ENCODE results near the gene NANOS2.
A peak's percentile ranks its signal among the peaks of the same experiment; 100 is the strongest.

NANOS2 gene

DNA sequence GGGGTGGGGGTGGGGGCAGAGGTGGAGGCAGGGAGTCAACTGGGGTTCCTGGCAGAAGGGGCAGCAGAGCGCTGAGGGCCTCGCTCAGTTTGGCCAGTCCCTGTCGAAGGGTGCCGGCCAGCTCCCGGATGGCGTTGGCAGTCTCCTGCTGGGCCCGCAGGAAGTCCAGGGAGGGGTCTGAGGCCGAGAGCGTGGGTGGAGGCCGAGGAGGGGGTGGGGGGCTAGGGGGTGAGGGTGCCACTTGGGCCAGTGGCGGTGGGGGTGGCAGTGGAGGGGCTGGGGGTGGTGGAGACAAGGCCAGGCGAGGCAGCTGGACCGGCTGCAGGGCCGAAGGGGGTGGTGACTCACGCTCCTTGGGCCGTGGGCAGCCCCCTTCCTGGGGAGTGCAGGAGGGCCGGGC lies 23.7 kb downstream of the NANOS2 start:
- no peak for DNase-seq

GRCh38 chr19:45889210-45889885 lies 25.2 kb downstream of the NANOS2 start:
- DNase-seq = no peak

- DNase-seq = no peak
These were observed 27.3 kb downstream of the NANOS2 start for GRCh38 chr19:45887200-45887710.

GRCh38 chr19:45886427-45887199 lies 28.0 kb downstream of the NANOS2 start:
- peak; percentile 93 for DNase-seq

DNA sequence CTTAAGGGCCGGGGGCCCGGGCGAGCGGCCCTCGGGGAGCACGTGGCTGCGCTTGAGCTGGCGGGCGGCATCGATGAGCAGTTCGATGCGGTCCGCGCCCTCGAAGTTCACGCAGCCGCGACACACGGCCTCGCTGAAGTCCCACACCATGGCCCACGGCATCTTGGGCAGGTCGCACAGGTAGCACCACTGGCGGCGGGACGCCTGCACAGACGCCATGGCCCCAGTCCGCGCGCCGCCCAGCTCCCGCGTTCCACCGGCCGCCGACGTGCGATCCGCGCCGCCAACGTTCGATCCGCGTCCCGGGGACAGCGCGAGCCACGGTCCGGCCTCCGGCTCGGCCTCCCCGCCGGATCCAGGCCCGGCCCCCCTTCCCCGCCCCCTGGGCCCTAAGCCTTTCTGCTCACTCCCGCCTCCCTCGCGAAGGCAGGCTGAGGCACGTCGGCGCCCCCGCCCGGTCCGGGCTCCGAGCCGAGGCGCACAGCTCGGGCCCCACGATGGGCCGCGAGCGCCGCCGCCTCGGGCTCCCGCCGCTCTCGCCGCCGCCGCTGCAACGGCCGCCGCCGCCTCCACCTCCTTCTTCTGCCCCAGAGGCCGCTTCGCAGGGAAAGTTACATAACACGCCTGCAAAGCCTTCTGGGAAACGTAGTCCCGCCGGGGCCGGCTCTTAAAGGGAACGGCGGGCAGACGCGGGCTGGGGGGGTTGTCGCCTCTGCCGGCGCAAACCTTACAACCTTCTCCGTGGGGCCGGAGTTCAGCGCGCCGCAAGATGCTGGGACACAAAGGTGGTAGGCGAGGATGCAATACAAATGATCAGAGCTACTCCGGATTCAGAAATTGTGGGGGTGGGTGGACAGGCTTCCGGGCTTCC lies 28.8 kb downstream of the NANOS2 start, which contains the start of gene IRF2BP1:
TSS of gene IRF2BP1 (minus strand) at position 586 of the 871 bp plus-strand sequence. CDS start at position 219, 367 bp downstream.
- DNase-seq = peak; percentile 90

DNA sequence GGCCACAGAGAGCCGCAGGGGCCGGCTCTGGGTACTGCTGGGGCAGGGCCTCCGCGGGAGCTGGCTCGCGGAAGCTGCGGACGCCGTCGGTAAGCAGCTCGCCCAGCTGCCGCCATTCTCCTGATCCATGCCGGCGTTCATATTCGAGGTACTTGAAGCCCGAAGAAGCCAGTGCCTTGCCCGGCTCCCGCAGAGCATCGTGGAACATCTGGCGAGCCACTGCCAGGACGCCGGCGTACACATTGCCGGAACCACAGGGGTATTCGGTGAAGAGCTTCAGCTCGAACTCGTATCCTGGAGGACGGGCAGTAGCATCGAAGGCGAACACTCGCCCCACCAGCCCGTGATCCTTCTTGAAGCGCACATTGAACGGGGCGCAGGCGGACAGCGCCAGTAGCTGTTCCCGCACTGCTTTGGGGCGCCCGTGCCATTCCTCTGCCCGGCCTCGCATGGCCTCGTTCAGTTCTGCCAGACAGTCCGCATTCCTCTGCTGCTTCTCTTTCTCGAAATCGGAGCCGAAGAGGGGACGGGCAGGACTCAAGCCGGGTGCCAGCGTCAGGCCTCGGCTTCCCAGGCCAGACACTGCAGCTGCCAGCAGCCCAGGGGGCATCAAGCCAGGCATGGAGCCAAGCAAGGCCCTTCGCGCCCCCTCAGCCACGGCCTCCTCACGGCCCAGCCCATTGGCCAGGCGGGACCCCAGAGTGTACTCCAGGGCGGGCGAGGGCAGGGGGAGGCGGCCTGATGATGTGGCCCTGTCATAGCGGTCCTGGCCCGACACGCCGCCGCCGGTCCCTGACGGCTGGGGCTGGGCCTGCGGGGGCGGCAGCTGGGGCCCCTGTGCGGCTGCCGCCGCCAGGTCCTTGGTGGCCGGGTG lies 29.7 kb downstream of the NANOS2 start:
- DNase-seq = no peak

DNA sequence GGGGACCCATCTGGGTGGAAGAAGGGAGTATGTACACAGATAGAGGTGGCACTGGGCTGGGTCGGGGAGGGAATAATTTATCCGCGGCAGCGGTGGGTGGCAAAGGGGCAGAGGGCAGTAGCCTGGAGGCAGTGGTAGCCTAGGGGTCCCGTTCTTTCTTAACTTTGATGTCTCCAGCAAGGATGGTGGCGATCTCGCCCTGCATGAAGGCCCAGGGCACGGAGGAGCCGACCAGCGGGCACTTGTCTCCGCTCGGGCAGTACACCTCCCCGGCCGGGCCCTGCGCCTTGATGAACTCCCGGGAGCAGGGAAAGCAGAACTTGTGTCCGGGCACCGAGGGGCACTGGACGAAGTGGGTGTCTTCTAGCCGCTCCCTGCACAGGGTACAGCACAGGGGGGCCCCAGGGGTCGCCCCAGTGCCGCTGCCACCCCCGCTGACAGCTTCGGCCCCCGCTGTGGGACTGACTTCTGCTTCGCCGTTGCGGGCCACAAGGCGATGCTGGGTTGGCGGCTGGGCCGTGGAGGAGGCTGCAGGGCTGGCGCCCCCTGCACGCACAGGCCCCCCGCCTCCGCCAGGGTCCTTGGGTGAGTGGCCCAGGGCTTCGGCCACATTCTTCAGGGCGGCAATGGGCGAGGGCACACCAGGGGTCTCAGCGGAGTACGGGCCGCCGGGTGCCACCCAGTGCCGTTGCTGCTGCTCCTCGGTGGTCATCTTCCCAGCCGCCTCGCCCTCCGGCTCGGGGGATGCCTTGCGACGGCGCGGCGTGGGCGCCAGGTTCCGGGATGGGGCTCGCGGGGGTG lies 30.5 kb downstream of the NANOS2 start:
- DNase-seq = no peak

GRCh38 chr19:45883586-45883880 lies 31.0 kb downstream of the NANOS2 start:
- no peak for DNase-seq

DNA sequence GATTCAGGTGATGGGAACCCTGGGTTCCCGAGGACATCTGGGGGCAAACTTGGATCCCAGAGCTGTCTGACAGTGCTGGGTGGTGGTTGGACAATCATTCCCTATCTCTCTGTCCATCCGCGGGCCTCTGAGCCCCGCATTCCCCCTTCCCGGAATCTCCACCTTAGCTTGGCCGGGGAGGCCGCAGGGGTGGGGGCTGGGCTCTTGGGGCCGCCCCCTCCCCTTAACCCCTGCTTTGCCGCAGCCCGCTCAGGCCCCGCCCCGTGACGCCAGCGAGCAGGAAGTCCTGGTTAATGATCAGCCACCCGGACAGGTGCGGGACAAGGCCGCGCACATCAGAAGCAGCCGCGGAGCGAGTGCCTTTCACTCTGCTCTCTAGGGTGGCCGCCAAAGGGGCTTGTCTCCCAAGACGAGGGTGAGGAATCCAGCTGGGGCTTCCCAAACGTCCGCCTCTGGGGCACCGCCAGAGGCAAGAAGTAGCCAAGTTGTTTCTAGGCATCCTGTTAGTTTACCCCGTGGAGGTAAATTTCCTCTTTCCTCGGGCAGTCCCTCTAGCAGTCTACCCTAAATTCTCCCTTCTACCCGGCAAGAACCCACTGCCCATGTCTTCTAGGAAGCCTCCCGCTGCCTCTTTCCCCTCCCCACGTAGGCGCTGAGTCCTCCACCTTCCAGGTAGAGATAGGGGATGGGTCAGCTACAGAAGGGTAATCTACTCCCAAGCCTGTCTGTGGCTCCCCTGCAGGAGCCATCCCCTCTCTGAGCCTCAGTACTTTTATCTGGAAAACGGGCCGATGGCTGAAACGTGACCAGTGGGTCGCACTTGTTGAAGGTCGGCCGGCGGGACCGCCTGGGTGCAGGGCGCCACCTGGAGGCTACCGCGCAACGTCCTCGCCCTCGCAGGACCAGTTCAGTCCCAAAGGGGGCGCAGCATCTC lies 31.7 kb downstream of the NANOS2 start:
- peak; percentile 68 for DNase-seq

- no peak for DNase-seq
These were observed 32.6 kb downstream of the NANOS2 start for GRCh38 chr19:45881909-45882528.

DNA sequence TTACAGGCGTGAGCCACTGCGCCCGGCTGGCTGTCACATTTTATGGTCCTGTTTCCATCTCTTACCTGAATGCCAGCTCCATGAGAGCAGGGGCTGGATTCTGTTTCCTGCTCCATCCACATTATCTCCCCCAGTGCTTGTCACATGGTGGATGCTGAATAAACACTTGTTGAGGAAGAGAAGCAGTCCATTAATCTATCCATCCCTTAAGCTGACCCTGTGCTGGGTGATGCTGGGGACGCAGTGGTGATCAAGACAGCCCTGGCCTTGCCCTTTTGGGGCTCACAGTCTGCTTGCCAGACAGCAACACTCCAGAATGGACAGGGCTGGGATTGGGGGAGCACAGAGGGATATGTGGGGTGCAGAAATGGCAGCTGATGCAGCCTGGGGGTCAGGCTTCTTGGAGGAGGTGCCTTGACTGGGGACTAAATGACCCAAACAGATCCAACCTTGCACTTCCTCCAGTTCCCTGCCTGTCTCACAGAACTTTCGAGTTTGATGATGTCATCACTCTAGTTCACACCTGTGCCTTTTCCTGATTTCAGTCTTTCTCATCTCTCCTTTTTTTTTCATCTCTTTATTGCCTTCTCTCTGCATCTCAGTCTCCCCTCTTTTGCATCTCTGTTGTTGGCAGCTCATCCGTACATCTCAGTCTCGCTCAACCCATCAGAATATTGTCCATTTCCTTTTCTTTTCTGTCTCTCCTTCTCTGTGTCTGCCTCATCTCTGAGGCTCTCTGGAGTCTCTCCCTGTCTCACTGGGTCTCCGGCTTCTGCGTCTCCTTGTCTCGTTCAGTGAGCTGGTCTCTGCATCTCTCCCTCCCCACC lies 33.3 kb downstream of the NANOS2 start:
- no peak for DNase-seq

DNA sequence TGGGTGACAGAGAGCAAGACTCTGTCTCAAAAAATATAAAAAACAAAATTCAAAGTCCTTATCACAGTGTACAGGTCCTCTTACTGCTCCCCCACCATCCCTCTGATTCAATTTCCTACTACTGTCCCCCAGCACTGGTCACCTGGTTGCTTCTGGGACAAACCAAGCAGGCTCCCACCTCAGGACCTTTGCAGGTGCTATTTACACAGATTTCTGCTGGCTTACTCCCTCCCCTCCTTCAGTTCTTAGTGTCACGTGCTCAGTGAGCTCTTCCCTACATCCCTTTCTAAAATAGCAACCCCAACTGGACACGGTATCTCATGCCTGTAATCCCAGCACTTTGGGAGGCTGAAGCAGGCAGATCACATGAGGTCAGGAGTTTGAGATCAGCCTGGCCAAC lies 34.6 kb downstream of the NANOS2 start:
- no peak for DNase-seq

GRCh38 chr19:45879055-45879454 lies 35.5 kb downstream of the NANOS2 start:
- no peak for DNase-seq

DNA sequence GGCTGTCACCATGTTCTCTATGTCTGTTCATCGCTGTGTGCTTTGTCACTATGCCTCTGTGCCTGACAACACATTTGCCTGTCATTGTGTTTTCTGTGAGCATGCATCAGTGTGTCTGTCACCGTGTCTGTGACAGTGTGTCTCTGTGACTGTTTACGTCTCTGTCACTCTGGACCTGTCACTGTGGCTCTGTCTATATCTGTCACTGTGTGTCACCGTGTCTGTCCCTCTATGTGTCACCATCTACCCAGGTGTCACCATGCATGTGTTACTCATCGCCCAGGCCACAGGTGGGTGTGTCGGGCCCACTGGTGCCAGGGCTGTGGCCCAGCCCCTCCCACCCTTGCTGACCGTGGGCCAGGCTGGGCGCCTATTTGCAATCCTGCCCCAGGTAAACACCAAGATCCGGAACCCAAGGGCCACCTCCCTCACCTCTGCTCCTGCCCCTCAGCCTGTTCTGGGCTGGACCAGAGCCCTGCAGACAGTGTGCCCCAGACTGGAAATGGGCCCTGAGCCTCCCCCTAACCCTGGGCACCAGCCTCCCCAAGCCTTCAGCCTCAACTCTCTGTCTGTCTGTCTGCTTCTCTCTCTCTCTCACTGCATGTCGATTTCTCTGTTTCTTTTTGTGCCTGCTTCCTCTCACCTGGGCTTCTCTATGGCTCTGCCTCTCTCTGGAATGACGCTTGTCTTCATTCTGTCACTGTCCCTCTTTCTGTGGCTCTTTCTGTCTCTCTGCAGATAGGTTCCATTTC lies 36.4 kb downstream of the NANOS2 start:
- DNase-seq = no peak

GRCh38 chr19:45876411-45877197 lies 38.0 kb downstream of the NANOS2 start:
- no peak for DNase-seq

- DNase-seq = no peak
These were observed 38.5 kb downstream of the NANOS2 start for GRCh38 chr19:45876161-45876410.

DNA sequence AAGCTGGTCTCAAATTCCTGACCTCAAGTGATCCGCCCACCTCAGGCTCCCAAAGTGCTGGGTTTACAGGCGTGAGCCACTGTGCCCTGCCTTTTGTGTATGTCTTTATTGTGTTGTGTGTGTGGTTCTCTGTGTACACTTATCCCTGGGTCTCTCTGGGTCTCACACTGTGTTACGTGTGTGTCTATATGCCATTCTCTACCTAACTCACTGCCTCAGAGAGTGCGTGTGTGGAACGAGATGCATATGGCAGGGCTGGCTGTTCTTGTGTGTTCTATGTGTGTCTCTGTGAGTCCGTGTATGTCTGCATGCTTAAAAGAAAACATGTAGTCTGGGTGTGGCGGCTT lies 40.0 kb downstream of the NANOS2 start:
- DNase-seq = no peak

All from HCEC 1CT (cell line).